PFSK-1 (cell line): Measurements from ENCODE around the gene KMT2B.

Experiments
- FOXP2 ChIP-seq: optimal IDR thresholded peaks from 2 replicates; pipeline ENCODE3; 2011; ENCODE audit warnings: borderline replicate concordance, control low read depth, inconsistent platforms; ENCODE audit not compliant: insufficient read depth; ENCODE audit errors: extremely low read length, extremely low read depth
- POLR2AphosphoS5 ChIP-seq: IDR thresholded peaks from 2 replicates; pipeline ENCODE4 v1.6.1; 2012; ENCODE audit warnings: low read depth, mild to moderate bottlenecking, control low read depth, low read length, moderate library complexity
- SIN3A ChIP-seq: IDR thresholded peaks from 2 replicates; pipeline ENCODE4 v1.6.1; 2012; ENCODE audit warnings: mild to moderate bottlenecking, low read length, moderate library complexity, borderline replicate concordance; ENCODE audit not compliant: insufficient read depth
- TAF1 ChIP-seq: IDR thresholded peaks from 2 replicates; pipeline ENCODE4 v1.6.1; 2012; ENCODE audit warnings: low read length, control low read depth, borderline replicate concordance; ENCODE audit not compliant: insufficient read depth
- TF ChIP-seq, protein P1 (sequence below), 2 experiments: IDR thresholded peaks; 2 replicates each; pipeline versions ENCODE4 v1.6.1 to v1.8.0; 2011 to 2012; ENCODE audit warnings: low read depth in 2 of 2, low read length in 2 of 2, control low read depth in 1 of 2, inconsistent platforms in 1 of 2, mild to moderate bottlenecking in 1 of 2, moderate library complexity in 1 of 2; ENCODE audit not compliant: insufficient read depth in 1 of 2

Gene KMT2B

DNA sequence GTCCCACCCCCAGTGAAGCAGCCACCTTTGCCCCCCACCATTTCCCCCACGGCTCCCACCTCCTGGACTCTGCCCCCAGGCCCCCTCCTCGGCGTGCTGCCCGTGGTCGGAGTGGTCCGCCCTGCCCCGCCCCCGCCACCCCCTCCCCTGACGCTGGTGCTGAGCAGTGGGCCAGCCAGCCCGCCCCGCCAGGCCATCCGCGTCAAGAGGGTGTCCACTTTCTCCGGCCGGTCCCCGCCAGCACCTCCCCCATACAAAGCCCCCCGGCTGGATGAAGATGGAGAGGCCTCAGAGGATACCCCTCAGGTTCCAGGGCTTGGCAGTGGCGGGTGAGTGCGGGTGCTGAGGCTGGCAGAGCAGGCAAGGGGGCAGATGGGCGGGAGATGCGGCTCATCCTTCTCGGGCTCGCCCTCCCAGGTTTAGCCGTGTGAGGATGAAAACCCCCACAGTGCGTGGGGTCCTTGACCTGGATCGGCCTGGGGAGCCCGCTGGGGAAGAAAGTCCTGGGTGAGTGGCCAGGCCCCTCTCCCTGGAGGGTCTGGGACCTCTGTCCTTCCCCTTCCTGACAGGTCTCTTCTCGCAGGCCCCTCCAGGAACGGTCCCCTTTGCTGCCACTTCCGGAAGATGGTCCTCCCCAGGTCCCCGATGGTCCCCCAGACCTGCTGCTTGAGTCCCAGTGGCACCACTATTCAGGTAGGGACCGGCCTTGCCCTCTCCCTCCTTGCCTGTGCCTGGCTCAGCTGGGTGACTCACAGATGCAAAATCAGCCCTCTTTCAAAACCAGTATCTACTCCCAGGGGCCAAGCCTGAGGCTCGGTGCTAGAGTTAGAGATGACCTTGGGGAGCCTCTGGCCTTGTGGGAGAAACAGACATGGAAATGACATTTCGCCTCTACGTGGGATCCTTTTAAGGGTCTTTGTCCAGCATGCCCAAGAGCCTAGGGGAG is 15.7 kb downstream of the KMT2B start:
- TF ChIP-seq SIN3A (no peak), POLR2AphosphoS5 (peak; percentile 24; the same call in 1 of the 2 replicates)

DNA sequence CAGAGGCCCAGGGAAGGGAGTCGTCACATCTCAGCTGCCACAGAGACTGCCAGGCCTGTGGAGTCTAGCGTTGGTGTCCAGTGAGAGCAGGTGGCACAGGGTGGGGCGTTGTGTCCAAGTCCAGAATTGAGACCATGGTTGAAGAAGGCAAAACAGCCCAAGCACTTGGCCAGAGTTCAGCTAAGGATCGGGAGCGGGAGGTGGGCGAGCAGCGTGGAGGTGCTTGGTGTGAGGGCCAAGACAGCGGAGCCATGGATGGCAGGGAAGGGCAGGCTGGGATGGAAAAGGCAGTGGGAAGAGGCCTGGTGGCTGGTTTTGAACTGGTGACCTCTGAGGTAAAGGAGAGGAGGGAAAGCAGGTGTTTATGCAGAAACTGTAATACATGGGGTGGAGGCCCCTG is 16.5 kb downstream of the KMT2B start:
- TF ChIP-seq SIN3A (no peak), POLR2AphosphoS5 (no peak), FOXP2 (no peak), TAF1 (no peak)
- TF ChIP-seq, protein P1, sequence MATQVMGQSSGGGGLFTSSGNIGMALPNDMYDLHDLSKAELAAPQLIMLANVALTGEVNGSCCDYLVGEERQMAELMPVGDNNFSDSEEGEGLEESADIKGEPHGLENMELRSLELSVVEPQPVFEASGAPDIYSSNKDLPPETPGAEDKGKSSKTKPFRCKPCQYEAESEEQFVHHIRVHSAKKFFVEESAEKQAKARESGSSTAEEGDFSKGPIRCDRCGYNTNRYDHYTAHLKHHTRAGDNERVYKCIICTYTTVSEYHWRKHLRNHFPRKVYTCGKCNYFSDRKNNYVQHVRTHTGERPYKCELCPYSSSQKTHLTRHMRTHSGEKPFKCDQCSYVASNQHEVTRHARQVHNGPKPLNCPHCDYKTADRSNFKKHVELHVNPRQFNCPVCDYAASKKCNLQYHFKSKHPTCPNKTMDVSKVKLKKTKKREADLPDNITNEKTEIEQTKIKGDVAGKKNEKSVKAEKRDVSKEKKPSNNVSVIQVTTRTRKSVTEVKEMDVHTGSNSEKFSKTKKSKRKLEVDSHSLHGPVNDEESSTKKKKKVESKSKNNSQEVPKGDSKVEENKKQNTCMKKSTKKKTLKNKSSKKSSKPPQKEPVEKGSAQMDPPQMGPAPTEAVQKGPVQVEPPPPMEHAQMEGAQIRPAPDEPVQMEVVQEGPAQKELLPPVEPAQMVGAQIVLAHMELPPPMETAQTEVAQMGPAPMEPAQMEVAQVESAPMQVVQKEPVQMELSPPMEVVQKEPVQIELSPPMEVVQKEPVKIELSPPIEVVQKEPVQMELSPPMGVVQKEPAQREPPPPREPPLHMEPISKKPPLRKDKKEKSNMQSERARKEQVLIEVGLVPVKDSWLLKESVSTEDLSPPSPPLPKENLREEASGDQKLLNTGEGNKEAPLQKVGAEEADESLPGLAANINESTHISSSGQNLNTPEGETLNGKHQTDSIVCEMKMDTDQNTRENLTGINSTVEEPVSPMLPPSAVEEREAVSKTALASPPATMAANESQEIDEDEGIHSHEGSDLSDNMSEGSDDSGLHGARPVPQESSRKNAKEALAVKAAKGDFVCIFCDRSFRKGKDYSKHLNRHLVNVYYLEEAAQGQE (IDR thresholded peaks at IDR 0.05; ENCODE audit: insufficient read depth in 1 of 2, low read depth in 2 of 2, low read length in 2 of 2), result no peak

- no peak for TF ChIP-seq TAF1
- TF ChIP-seq, protein P1 (IDR thresholded peaks at IDR 0.05; ENCODE audit: insufficient read depth in 1 of 2, low read depth in 2 of 2, low read length in 2 of 2), result no peak
- no peak for TF ChIP-seq SIN3A
- no peak for TF ChIP-seq POLR2AphosphoS5
- no peak for TF ChIP-seq FOXP2
Observed at GRCh38 chr19:35734889-35735288, 17.1 kb downstream of the KMT2B start.

DNA sequence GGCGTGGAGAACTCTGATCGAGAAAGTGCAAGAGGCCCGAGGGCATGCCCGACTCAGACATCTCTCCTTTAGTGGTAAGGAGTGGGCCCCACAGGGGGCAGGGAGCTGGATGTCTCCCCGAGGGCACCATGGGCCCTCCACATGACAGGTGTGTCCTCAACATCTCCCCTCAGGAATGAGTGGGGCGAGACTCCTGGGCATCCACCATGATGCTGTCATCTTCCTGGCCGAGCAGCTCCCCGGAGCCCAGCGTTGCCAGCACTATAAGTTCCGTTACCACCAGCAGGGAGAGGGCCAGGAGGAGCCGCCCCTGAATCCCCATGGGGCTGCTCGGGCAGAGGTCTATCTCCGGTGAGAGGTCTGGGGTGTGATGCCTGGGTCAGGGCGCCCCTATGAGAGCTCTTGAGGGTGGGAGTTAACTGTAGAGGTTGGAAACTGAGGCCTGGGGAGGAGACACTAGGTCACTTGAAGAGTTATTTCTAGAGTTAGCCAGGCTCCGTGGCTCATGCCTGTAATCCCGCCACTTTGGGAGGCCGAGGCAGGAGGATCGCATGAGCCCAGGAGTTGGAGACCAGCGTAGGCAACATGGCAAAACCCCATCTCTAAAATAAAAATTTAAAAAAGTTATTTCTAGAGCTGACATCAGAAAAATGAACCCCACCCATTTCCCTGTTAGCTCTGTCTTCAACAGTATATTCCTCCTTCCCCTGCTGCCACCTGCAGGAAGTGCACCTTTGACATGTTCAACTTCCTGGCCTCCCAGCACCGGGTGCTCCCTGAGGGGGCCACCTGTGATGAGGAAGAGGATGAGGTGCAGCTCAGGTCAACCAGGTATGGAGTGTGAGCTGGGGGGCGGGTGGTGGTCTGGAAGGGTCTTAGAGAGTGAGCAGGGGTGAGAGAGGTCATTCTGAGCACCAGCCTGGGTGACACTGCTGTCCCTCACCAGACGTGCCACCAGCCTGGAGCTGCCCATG is 19.4 kb downstream of the KMT2B start:
- TF ChIP-seq POLR2AphosphoS5 (0 out of 2 replicates have a peak, but pooled peaks have one; percentile 25), SIN3A (no peak), FOXP2 (no peak)
- TF ChIP-seq, protein P1 (IDR thresholded peaks at IDR 0.05; ENCODE audit: insufficient read depth in 1 of 2, low read depth in 2 of 2, low read length in 2 of 2), result no peak

- no peak for TF ChIP-seq POLR2AphosphoS5
- no peak for TF ChIP-seq FOXP2
- no peak for TF ChIP-seq TAF1
- TF ChIP-seq, protein P1 (IDR thresholded peaks at IDR 0.05; ENCODE audit: insufficient read depth in 1 of 2, low read depth in 2 of 2, low read length in 2 of 2), result no peak
- no peak for TF ChIP-seq SIN3A
Observed at GRCh38 chr19:35738021-35738886, 20.5 kb downstream of the KMT2B start.
